ENCODE measurements around the gene LRRC49. TPM values are rescaled to one million over a fixed set of nuclear protein-coding genes. Genes with fewer than 3 reads are reported as not detected.
"Not testable (repeated sequence)": the region's sequence is repeated elsewhere in the genome, so short reads cannot be mapped to it uniquely, and the experiment has no call there.

Gene LRRC49
- total RNA-seq, 1 experiment from 2014 or later: 8.3 TPM

- no peak overlapping the region for H2BK15ac ChIP-seq (ENCODE audit: low read depth, low read length)
Measured at GRCh38 chr15:70870051-70870450, 22.6 kb upstream of the LRRC49 start.

DNA sequence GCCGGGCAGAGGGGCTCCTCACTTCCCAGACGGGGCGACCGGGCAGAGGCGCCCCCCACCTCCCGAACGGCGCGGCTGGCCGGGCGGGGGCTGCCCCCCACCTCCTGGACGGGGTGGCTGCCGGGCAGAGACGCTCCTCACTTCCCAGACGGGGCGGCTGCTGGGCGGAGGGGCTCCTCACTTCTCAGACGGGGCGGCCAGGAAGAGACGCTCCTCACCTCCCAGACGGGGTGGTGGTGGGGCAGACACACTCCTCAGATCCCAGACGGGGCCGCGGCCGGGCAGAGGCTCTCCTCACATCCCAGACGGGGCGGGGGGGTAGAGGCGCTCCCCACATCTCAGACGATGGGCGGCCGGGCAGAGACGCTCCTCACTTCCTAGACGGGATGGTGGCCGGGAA, 21.1 kb upstream of the LRRC49 start:
- not testable (repeated sequence) for H3K4me1 Mint-ChIP-seq; H3K27me3 ChIP-seq (ENCODE audit: insufficient read depth, low read length); H3T11ph ChIP-seq (ENCODE audit: low read length); H2BK15ac ChIP-seq (ENCODE audit: low read depth, low read length); H2AFZ ChIP-seq (ENCODE audit: low read length); H3K4me2 ChIP-seq (ENCODE audit: insufficient read depth, insufficient read length, low read length); H4K91ac ChIP-seq (ENCODE audit: insufficient read length, low read depth, low read length); H3K4ac ChIP-seq (ENCODE audit: low read depth, low read length); H3K27ac Mint-ChIP-seq; H2AK5ac ChIP-seq (ENCODE audit: insufficient read length, low read length); H4K20me1 ChIP-seq (ENCODE audit: control insufficient read depth, insufficient read depth, insufficient read length); H3K23ac ChIP-seq (ENCODE audit: insufficient read length, low read depth, low read length); H3K27me3 Mint-ChIP-seq (ENCODE audit: low read depth); H2BK20ac ChIP-seq (ENCODE audit: low read depth, low read length, poor library complexity, severe bottlenecking); H3K79me2 ChIP-seq (ENCODE audit: insufficient read depth, low read length); H2BK5ac ChIP-seq (ENCODE audit: insufficient read length, low read length); H3K18ac ChIP-seq (ENCODE audit: insufficient read length, low read depth, low read length); H2BK12ac ChIP-seq (ENCODE audit: insufficient read length, low read depth, low read length); H4K8ac ChIP-seq (replicated peaks; ENCODE audit: insufficient read length, low read depth, low read length); H3K14ac ChIP-seq (ENCODE audit: insufficient read depth, low read length); H3K4me1 ChIP-seq (ENCODE audit: insufficient read depth, low read length); H3K56ac ChIP-seq (ENCODE audit: insufficient read length, low read depth, low read length); H2BK120ac ChIP-seq (ENCODE audit: low read depth, low read length, poor library complexity, severe bottlenecking); H3K9ac ChIP-seq (ENCODE audit: extremely low read depth, insufficient read length, low read length); H3K27ac ChIP-seq (ENCODE audit: insufficient read length, low read depth, low read length); H3K9me3 ChIP-seq (ENCODE audit: control insufficient read depth, low read depth, low read length); H3K23me2 ChIP-seq (ENCODE audit: insufficient read length, low read depth, low read length, poor library complexity, severe bottlenecking); H4K5ac ChIP-seq (ENCODE audit: insufficient read length, low read depth, low read length); H3K4me3 Mint-ChIP-seq; DNase-seq; H3K79me1 ChIP-seq (ENCODE audit: insufficient read depth, low read depth, low read length, poor library complexity, severe bottlenecking)
- peaks cover 2 to 16% (median 12%) of the 10 kb centered on the region in 3 experiments; a peak in 5 of 7 replicates for H3K36me3 Mint-ChIP-seq (ENCODE audit: insufficient read depth in 1 of 3, low read depth in 3 of 3)
- peaks cover 17 to 20% of the 10 kb centered on the region in 2 experiments for H3K9me3 Mint-ChIP-seq
- WGBS (ENCODE audit: extremely low coverage, insufficient read length, low lambda C conversion rate): no CpG with 5 or more reads among the region's 34 CpGs

More at GRCh38 chr15:70870051-70870450, 22.6 kb upstream of the LRRC49 start:
- Histone ChIP-seq H2BK120ac (ENCODE audit: low read depth, low read length, poor library complexity, severe bottlenecking) (no peak overlapping the region), H3K18ac (ENCODE audit: insufficient read length, low read depth, low read length) (no peak overlapping the region), H4K8ac (replicated peaks; ENCODE audit: insufficient read length, low read depth, low read length) (no peak overlapping the region), H2BK5ac (ENCODE audit: insufficient read length, low read length) (no peak overlapping the region), H3T11ph (ENCODE audit: low read length) (no peak overlapping the region), H3K79me2 (ENCODE audit: insufficient read depth, low read length) (no peaks in the 10 kb centered on the region), H4K5ac (ENCODE audit: insufficient read length, low read depth, low read length) (no peak overlapping the region), H3K79me1 (ENCODE audit: insufficient read depth, low read depth, low read length, poor library complexity, severe bottlenecking) (no peaks in the 10 kb centered on the region), H3K4ac (ENCODE audit: low read depth, low read length) (no peak overlapping the region), H3K14ac (ENCODE audit: insufficient read depth, low read length) (no peak overlapping the region), H4K20me1 (ENCODE audit: control insufficient read depth, insufficient read depth, insufficient read length) (no peaks in the 10 kb centered on the region), H3K27ac (ENCODE audit: insufficient read length, low read depth, low read length) (no peak overlapping the region), H4K91ac (ENCODE audit: insufficient read length, low read depth, low read length) (no peak overlapping the region), H3K23ac (ENCODE audit: insufficient read length, low read depth, low read length) (no peak overlapping the region), H3K23me2 (ENCODE audit: insufficient read length, low read depth, low read length, poor library complexity, severe bottlenecking) (no peaks in the 10 kb centered on the region), H3K56ac (ENCODE audit: insufficient read length, low read depth, low read length) (no peak overlapping the region), H3K9me3 (ENCODE audit: control insufficient read depth, low read depth, low read length) (no peaks in the 10 kb centered on the region), H2BK20ac (ENCODE audit: low read depth, low read length, poor library complexity, severe bottlenecking) (no peak overlapping the region), H3K27me3 (ENCODE audit: insufficient read depth, low read length) (no peaks in the 10 kb centered on the region), H2AFZ (ENCODE audit: low read length) (no peak overlapping the region), H3K4me2 (ENCODE audit: insufficient read depth, insufficient read length, low read length) (no peak overlapping the region), H3K4me1 (ENCODE audit: insufficient read depth, low read length) (no peaks in the 10 kb centered on the region), H3K9ac (ENCODE audit: extremely low read depth, insufficient read length, low read length) (no peak overlapping the region), H2BK12ac (ENCODE audit: insufficient read length, low read depth, low read length) (no peak overlapping the region), H2AK5ac (ENCODE audit: insufficient read length, low read length) (no peak overlapping the region)
- Mint-ChIP-seq H3K4me1 (no peaks in the 10 kb centered on the region), H3K9me3 (peaks cover 17 to 20% of the 10 kb centered on the region in 2 experiments), H3K36me3 (ENCODE audit: insufficient read depth in 1 of 3, low read depth in 3 of 3) (peaks cover 2 to 16% (median 12%) of the 10 kb centered on the region in 3 experiments; a peak in 5 of 7 replicates), H3K4me3 (no peak overlapping the region), H3K27me3 (ENCODE audit: low read depth) (peaks cover 1% of the 10 kb centered on the region; the same call in 1 of the 2 replicates), H3K27ac (no peak overlapping the region)
- no peak for DNase-seq
- no peak for TF ChIP-seq CTCF (conservative IDR thresholded peaks at IDR 0.05)
